ENCODE measurements around the gene LHFPL3.

LHFPL3 gene

DNA sequence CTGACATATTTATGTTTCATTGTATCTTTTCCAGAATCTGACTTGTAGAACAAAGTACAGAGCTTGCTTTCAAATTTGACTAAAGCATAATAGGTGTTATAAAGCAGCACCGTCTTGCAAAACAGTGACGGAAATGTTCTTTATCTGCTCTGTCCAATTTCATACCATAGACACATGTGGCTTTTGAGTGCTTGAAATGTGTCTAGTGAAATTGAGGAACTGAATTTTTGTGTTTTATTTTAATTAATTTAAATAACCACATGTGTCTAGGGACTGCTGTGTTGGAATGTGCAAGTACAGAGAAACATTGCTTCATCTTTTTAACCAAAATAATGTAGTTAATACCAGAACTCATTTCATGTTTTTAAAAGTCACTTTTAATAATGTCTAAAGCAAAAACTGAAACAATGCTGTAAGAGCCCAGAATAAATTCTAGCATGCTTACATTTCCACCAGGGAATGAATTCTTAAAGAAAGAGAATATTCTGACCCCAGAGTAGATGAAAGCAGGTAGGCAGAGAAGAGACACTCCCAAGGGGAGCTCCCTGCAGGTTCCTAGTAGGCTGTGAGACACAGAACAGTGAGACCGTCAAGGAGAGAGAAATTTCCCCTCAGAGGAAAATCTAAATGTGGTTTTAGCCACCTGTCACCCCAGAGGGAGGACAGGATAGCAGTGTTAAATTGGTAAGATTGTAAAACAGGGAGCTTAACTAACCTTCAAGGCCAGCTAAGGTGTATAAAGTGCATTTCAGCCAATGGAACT lies 510.3 kb downstream of the LHFPL3 start:
- no peak overlapping the region for H3K27ac ChIP-seq
- TF ChIP-seq, protein P1, sequence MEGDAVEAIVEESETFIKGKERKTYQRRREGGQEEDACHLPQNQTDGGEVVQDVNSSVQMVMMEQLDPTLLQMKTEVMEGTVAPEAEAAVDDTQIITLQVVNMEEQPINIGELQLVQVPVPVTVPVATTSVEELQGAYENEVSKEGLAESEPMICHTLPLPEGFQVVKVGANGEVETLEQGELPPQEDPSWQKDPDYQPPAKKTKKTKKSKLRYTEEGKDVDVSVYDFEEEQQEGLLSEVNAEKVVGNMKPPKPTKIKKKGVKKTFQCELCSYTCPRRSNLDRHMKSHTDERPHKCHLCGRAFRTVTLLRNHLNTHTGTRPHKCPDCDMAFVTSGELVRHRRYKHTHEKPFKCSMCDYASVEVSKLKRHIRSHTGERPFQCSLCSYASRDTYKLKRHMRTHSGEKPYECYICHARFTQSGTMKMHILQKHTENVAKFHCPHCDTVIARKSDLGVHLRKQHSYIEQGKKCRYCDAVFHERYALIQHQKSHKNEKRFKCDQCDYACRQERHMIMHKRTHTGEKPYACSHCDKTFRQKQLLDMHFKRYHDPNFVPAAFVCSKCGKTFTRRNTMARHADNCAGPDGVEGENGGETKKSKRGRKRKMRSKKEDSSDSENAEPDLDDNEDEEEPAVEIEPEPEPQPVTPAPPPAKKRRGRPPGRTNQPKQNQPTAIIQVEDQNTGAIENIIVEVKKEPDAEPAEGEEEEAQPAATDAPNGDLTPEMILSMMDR (conservative IDR thresholded peaks at IDR 0.05) = no peak
- TF ChIP-seq ZFX (IDR thresholded peaks at IDR 0.05) = no peak

DNA sequence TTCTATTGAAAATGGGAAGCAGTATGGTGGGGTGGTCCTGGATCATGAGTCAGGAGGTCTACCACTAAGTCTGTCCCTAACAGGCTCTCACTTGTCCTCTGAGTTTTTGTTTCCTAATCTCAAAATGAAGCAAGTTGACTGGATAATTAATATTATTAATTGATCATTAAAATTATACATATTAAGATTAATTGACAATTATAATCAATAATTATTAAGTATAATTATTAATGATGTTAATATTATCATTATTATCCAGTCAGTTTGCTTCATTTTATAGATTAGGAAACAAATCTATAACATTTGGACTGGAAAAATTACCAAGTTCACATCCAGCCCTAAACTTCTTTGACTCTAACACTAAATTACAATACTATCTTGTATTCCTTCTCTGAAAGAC lies 511.4 kb downstream of the LHFPL3 start:
- no peak overlapping the region for H3K27ac ChIP-seq
- TF ChIP-seq, protein P1 (conservative IDR thresholded peaks at IDR 0.05) = no peak
- no peak for TF ChIP-seq ZFX (IDR thresholded peaks at IDR 0.05)

DNA sequence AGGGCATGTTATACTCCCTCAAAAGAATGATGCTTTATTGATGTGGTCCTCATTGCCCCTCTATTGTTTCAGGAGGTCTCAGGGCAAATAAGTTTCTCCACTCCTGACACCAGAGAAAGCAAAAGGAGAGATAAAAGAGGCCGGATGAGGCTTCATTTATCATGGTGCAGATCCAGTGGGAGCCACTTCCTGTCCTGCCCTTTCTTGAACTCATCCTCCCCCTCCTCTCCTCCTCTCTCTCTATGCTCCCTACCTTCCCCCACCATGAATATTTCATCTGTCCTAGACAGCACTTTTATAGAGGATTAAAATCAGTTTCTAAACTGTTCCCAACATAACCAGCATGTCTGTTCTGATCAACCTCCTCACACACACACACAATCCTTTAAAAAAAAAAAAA lies 513.4 kb downstream of the LHFPL3 start:
- TF ChIP-seq ZFX (IDR thresholded peaks at IDR 0.05) = no peak
- TF ChIP-seq, protein P1 (conservative IDR thresholded peaks at IDR 0.05) = no peak
- H3K27ac ChIP-seq = no peak overlapping the region

DNA sequence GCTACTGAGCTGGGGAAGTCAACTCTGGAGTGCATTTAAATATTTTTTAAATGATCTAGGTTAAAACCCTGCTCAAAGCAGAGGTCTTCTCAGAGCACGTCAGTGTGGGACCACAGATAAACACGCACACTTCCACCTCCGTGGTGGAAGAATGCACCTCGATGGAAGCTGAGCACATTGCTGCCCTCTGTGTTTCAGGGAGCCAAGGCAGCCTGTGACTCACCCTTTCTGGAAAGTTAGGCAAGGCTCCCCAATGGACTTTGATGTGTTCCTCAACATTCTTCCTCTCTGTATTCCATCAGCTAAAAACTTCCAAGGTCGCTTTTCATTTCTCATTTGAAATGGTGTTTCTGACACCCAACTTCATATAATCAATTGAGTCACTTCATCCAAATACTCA lies 514.8 kb downstream of the LHFPL3 start:
- H3K27ac ChIP-seq = no peak overlapping the region
- no peak for TF ChIP-seq ZFX (IDR thresholded peaks at IDR 0.05)
- TF ChIP-seq, protein P1 (conservative IDR thresholded peaks at IDR 0.05) = no peak

DNA sequence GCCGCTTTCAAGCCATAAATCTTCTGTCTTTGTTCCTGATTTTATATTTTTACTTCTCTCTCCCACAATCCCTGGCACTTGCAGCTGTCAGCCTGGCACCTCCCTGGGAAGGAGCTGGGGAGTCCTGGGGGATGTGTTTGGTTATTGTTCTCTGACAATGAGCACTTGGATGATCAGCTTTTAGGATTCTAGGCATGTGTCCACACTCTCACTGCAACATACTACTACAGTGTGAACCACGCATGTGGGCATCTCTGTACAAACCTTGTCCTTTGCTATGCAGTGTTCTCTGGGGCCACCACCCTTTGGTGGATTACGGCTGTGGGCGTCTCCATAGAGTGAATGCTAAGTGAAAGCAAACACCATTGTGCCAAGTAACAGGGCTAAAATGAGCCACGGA lies 517.2 kb downstream of the LHFPL3 start:
- H3K27ac ChIP-seq = no peak overlapping the region
- TF ChIP-seq ZFX (IDR thresholded peaks at IDR 0.05) = no peak
- TF ChIP-seq, protein P1 (conservative IDR thresholded peaks at IDR 0.05) = no peak

DNA sequence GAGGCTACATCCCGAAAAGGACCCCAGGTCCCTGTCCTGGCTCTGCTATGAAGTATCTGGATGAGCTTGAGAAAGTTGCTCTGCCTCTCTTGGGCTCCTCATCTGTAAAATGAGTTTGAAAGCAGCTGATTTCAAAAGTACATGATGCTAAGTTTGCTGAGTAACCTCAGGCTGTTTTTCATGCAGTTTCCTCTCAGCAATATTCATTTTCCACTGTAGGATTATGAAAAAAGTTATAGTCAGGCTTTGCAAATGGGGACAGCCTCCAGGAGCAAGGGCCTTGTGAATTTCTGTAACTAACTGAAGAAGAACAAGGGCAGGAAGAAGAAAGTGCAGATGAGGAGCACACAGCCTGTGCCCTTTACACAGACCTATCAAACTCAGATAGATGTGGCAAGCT lies 518.3 kb downstream of the LHFPL3 start:
- TF ChIP-seq, protein P1 (conservative IDR thresholded peaks at IDR 0.05) = no peak
- TF ChIP-seq ZFX (IDR thresholded peaks at IDR 0.05) = no peak
- H3K27ac ChIP-seq = no peak overlapping the region

DNA sequence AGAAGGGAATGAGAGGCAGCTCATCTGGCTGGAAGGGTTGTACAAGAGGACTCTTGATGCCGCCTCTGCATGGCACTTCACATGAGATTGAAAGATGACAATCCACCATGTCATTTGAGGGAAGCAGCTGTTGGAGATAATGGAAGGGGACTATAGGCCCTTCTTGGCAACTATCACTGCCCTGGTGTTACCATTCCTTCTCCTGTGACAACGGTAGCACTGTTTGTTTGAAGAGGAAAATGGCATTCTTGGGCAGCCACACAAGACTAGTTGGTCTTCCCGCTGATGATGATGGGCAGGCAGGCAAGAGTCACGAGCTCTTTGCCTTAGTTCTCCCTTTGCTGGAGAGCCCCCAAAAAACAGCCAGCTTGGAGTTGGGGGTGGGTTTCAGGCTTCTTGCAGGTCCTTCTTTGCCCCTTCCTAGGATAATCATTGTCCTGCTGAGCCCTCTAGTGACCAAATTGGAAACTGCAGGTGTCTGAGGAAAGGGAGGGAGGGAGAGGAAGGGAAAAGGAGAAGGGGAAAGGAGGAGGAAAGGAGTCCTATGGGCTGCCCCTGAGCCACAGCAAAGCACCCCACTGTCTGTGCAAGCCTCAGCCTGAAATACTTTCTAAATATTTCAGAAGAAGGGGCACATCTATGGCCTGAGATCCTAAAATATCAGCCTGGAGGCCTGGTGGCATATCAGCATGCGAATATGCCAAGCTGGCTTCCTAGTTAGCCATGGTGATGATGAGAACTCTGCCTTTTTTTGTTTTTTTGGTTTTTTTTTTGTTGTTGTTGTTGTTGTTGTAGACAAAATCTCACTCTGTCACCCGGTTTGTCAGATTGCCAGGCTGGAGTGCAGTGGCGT lies 520.0 kb downstream of the LHFPL3 start:
- no peak overlapping the region for H3K27ac ChIP-seq
- no peak for TF ChIP-seq ZFX (IDR thresholded peaks at IDR 0.05)
- TF ChIP-seq, protein P1 (conservative IDR thresholded peaks at IDR 0.05) = peak; percentile 96

All from C4-2B (cell line).